Measurements from ENCODE around the gene DNLZ. TPM values are rescaled to one million over a fixed set of nuclear protein-coding genes. Genes with fewer than 3 reads are reported as not detected.

Gene DNLZ
- total RNA-seq, 2 donors from 2014 or later, result 39.4 to 41.3 TPM

DNA sequence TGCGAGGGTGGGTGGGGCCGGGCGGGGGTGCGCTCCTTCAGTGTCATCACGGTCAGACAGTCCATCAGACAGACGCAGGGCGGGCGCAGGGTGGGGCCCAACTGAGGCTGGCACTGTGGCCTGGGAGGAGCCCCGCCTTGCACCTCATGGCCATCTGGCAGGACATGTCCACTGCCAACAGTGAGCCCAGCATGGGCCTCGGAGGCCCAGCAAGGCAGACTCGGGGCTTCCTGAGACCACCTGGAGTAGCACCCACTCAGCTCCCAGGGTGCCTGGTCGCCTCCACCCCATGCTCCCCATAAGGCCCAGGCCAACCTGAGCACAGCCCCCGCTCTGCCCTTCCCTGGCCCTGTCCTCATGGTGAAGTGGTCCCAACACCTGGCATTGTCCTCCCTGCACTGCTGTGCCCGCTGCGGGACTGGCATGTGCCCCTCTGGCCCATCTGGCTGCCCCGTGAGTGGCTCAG lies 44.7 kb downstream of the DNLZ start:
- Histone ChIP-seq H3K4me1 (ENCODE audit: control insufficient read depth in 1 of 2, low read depth in 2 of 2) (no peaks in the 10 kb centered on the region), H3K9me3 (no peaks in the 10 kb centered on the region), H3K36me3 (no peaks in the 10 kb centered on the region), H3K4me3 (no peak overlapping the region), H3K27ac (no peak overlapping the region), H3K27me3 (replicated peaks; ENCODE audit: insufficient read depth) (no peaks in the 10 kb centered on the region)
- ATAC-seq (ENCODE audit: insufficient number of reproducible peaks, low FRiP score, low read depth) (no peak), DNase-seq (ENCODE audit: low spot score) (no peak)
- TF ChIP-seq, protein P1, sequence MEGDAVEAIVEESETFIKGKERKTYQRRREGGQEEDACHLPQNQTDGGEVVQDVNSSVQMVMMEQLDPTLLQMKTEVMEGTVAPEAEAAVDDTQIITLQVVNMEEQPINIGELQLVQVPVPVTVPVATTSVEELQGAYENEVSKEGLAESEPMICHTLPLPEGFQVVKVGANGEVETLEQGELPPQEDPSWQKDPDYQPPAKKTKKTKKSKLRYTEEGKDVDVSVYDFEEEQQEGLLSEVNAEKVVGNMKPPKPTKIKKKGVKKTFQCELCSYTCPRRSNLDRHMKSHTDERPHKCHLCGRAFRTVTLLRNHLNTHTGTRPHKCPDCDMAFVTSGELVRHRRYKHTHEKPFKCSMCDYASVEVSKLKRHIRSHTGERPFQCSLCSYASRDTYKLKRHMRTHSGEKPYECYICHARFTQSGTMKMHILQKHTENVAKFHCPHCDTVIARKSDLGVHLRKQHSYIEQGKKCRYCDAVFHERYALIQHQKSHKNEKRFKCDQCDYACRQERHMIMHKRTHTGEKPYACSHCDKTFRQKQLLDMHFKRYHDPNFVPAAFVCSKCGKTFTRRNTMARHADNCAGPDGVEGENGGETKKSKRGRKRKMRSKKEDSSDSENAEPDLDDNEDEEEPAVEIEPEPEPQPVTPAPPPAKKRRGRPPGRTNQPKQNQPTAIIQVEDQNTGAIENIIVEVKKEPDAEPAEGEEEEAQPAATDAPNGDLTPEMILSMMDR (IDR thresholded peaks at IDR 0.05), result no peak

DNA sequence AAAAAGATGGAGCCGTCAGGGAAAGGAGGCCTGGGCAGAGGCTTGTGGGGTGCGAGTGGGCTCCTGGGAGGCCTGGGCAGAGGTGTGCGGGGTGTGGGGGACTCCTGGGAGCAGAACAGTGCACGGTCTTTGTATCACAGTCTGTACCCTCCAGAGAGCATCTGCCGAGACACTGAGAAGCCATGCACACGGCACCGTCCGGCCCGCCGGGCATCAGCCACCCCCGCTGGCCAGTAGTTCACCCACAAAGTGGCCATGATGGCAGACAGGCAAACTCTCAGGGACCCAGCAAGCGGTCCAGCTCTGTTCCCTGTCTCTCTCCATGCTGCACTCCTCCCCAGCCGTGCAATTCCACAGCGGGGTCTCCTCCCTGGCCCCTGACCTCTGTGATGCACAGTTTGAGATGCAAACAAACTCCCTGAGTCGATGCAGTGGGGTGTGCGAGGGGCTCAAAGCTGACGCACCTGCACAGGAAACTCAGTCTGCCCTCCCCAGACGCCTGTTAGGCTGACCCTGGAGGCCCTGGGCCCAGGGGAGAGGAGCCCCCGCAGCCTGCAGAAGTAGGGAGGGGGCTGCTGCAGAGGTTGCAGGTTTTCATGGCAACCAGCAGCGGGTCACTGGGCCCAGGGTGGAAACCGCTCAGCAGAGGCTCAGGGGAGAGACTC lies 45.3 kb downstream of the DNLZ start:
- Histone ChIP-seq H3K36me3 (no peaks in the 10 kb centered on the region), H3K4me3 (no peak overlapping the region), H3K27ac (no peak overlapping the region), H3K4me1 (ENCODE audit: control insufficient read depth in 1 of 2, low read depth in 2 of 2) (no peaks in the 10 kb centered on the region), H3K9me3 (no peaks in the 10 kb centered on the region), H3K27me3 (replicated peaks; ENCODE audit: insufficient read depth) (no peaks in the 10 kb centered on the region)
- ATAC-seq (ENCODE audit: insufficient number of reproducible peaks, low FRiP score, low read depth), result no peak
- DNase-seq (ENCODE audit: low spot score), result no peak
- TF ChIP-seq, protein P1 (IDR thresholded peaks at IDR 0.05), result no peak

DNA sequence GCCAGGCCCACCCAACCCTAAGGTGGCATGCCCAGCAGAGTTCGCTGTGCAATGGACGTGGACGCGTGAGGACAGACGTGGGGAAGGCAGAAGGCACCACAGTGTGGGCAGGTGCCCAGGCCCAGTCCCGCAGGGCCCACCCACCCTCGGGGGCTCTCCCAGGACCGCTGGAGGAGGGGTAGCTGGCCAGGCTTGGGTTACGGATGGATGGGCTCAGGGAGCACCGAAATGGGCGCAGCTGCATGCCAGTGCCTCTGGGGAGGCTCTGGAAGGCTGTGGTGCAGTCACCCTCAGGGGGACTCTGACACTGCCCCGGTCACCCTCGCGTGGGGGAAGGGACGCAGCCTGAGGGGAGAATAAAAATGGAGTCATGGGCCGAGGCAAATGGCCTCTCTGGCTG lies 45.8 kb downstream of the DNLZ start:
- no peak for ATAC-seq (ENCODE audit: insufficient number of reproducible peaks, low FRiP score, low read depth)
- TF ChIP-seq, protein P1 (IDR thresholded peaks at IDR 0.05), result no peak

DNA sequence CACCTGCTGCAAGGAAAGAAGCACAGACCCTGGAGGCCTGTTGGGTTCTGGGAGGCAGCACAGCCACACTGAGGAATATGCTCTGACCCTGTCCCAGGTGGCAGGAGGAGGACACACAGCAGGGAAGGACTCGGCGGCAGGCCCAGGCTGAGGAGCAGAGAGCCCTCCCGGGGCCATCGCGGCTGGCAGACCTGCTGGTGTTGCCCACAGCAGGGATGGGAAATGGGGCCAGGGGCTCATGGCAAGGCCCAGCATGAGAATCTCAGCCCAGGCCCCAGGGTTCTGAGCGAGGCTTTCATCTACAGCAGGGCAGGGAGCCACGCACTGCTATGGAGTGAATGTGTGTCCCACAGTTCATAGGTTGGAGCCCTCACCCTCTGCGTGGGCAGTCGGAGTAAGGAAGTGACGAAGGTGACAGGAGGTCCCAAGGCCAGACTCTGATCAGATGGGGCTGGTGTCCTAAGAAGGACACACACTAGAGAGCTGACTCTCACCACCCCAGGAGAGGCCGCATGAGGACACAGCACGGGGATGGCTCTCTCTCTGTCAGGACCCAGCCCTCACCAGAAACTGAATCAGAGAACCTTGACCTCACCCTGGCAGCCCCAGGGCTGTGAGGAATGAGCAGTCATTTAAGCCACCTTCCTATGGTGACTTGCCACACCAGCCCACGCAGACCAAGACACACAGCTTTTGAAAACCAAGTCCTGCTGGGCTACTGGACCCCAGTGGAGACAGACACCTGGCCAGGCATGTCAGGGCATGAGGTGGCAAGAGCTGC lies 46.5 kb downstream of the DNLZ start:
- Histone ChIP-seq H3K36me3 (no peaks in the 10 kb centered on the region), H3K4me3 (no peak overlapping the region), H3K9me3 (no peaks in the 10 kb centered on the region), H3K27me3 (replicated peaks; ENCODE audit: insufficient read depth) (no peaks in the 10 kb centered on the region), H3K27ac (no peak overlapping the region), H3K4me1 (ENCODE audit: control insufficient read depth in 1 of 2, low read depth in 2 of 2) (no peaks in the 10 kb centered on the region)
- ATAC-seq (ENCODE audit: insufficient number of reproducible peaks, low FRiP score, low read depth) (no peak), DNase-seq (ENCODE audit: low spot score) (no peak)
- TF ChIP-seq, protein P1 (IDR thresholded peaks at IDR 0.05), result no peak

More for the DNA sequence above, 45.8 kb downstream of the DNLZ start:
- no peaks in the 10 kb centered on the region for H3K27me3 ChIP-seq (replicated peaks; ENCODE audit: insufficient read depth)
- H3K4me1 ChIP-seq (ENCODE audit: control insufficient read depth in 1 of 2, low read depth in 2 of 2), result no peaks in the 10 kb centered on the region
- no peaks in the 10 kb centered on the region for H3K9me3 ChIP-seq
- no peak overlapping the region for H3K4me3 ChIP-seq
- no peaks in the 10 kb centered on the region for H3K36me3 ChIP-seq
- DNase-seq (ENCODE audit: low spot score), result no peak
- no peak overlapping the region for H3K27ac ChIP-seq

DNA sequence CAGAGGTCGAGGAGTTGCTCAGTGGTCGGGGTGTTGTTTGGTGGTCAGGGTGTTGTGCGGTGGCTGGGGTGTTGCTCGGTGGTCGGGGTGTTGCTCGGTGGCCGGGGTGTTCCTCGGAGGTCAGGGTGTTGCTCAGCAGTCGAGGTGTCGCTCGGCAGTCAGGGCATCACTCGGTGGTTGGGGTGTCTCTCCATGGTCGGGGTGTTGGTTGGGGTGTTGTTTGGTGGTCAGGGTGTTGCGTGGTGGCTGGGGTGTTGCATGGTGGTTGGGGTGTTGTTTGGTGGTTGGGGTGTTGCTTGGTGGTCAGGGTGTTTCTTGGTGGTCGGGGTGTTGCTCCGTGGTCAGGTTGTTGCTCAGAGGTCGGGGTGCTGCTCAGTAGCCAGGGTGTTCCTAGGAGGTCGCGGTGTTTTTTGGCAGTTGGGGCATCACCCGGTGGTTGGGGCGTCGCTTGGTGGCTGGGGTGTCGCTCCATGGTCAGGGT lies 47.2 kb downstream of the DNLZ start:
- ATAC-seq (ENCODE audit: insufficient number of reproducible peaks, low FRiP score, low read depth) (no peak), DNase-seq (ENCODE audit: low spot score) (no peak)
- Histone ChIP-seq H3K4me3 (no peak overlapping the region), H3K9me3 (no peaks in the 10 kb centered on the region), H3K4me1 (ENCODE audit: control insufficient read depth in 1 of 2, low read depth in 2 of 2) (no peaks in the 10 kb centered on the region), H3K27me3 (replicated peaks; ENCODE audit: insufficient read depth) (no peaks in the 10 kb centered on the region), H3K36me3 (no peaks in the 10 kb centered on the region), H3K27ac (no peak overlapping the region)
- TF ChIP-seq, protein P1 (IDR thresholded peaks at IDR 0.05), result no peak

Data from thoracic aorta (tissue), 2 donors.